GM18498 (cell line): Measurements from ENCODE around the gene GBE1.
"Not testable (repeated sequence)": the region's sequence is repeated elsewhere in the genome, so short reads cannot be mapped to it uniquely, and the experiment has no call there.

Source experiments
- ATAC-seq: cut with Tn5 transposase; IDR thresholded peaks from one replicate; pipeline ENCODE4 v1.9.1; 2021; ENCODE audit warnings: mild to moderate bottlenecking, moderate library complexity; ENCODE audit not compliant: unreplicated experiment

The GBE1 gene

DNA sequence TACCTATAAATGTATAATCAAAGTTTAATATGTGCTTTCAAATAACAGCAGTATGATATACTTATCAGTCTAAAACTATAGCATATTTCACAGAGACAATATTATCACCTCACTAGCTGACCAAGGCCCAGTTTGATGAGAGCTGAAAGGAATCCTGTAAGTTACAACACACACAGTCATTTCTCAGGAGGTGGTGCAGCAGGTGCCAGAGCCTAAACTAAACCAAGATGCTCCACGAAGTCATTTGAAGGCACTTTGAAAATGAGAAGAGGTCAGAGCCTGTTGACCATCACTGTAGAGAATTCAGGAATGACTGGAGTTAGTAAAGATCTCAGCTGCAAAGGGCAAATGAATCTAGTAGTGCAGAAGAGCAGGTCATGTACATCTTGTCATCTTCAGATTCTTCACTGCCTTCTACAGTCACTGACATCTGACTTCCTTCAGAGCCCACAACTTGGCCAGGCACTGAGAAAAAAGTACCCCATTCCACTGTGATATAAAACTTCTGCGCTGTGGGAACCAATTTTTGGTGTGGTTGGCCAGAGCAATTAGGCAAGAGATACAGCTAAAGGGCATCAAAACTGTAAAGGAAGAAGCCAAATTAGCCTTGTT lies 7.9 kb downstream of the GBE1 start:
- no peak for ATAC-seq

DNA sequence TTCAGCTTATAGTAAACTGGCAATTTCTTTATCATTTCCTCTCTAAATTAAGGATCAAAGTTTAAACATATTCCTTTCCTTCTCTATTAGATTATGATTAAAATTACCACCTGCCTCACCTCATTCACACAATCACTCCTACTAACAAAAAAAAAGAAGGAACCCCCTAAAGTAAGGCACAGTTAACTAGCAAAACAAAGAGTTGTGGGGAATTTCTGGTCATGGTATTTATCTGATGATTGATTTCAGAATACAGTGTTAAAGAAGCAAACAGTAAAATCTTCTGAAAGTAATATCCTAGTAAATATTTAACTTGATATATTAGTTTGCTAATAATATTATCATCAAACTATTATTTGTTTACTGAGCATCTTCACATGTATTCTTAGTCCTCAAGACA lies 8.8 kb downstream of the GBE1 start:
- ATAC-seq, result no peak

DNA sequence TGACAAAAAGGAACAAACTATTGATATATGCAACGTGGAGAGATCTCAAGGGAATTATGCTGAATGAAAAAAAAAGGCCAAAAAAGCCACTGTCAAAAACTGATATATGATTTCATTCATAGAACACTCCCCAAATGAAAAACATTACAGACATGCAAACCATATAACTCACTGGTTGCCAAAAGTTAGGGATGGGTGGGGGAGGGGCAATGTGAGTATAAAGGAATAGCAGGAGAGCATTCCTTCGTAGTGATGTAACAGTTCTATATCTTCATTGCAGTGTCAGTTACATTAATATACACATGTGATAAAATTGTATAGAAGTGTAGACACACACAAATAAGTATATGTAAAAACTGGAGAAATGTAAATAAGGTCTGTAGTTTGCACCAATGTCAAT lies 12.2 kb downstream of the GBE1 start:
- ATAC-seq, result no peak

DNA sequence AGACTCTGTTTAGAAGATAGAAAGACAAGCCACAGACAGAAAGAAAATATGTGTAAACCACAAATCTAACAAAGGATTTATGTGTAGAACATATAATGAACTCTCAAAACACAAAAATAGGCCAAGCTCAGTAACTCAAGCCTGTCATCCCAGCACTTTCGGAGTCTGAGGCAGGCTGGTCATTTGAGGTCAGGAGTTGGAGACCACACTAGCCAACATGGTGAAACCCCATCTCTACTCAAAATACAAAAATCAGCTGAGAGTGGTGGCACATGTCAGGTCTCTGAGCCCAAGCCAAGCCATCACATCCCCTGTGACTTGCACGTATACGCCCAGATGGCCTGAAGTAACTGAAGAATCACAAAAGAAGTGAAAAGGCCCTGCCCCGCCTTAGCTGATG lies 14.2 kb downstream of the GBE1 start:
- not testable (repeated sequence) for ATAC-seq

DNA sequence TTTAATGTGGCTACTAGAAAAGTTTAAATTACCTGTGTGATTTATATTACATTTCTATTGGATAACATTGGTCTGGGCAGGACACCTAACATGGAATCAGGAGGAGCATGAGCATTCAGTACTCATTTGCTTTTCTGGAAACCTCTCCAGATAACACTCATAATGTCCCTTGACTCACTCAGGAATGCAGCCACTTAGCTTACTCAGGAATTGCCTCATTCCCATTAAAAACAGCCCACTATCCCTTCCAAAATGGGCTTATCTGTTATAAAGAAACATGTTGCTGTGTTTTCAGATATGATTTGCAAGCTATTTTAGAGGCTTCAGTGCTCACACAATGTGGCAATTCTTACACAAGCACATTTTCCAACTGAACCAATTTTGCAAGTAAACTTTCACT lies 17.1 kb downstream of the GBE1 start:
- ATAC-seq, result no peak

DNA sequence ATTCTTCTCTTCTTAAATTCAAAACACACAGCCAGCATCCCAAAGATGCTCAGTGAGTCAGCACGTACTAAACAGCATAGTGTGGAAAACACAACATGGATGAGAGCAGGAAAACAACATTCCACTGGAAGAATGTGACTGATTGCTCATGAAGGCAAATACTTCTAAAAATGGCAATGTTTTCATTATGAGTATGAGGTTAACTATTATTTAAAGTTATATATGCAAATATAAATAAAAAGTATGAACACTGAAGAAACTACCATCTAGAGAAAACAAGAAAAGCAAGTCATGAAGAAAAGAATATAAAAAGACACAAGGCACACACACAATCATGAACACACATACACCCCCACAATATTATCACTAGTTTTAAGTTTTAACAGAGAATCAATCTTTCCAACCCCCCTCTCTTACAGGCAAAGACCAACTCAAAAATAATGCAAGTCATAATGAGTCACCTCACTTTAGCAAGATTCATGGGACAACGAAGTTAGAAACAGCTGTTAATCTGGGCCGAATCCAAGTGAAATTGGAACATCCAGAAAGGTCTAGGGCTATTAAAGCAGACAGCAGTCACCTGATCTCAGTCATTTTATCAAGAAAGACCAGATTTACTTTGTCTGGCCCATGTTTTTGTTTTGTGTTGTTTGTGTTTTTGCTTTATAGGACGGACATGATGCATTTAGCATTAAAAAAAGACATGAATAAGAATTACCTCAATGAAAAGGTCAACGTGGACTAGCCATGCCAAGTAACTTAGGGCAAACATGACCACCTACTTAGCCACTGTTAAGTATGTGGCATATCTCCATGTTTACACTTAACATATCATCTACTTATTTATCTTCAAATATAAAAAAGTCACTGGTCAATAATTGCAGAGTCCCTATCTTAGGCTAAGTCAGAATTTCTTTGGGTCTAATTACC lies 18.1 kb downstream of the GBE1 start:
- no peak for ATAC-seq

DNA sequence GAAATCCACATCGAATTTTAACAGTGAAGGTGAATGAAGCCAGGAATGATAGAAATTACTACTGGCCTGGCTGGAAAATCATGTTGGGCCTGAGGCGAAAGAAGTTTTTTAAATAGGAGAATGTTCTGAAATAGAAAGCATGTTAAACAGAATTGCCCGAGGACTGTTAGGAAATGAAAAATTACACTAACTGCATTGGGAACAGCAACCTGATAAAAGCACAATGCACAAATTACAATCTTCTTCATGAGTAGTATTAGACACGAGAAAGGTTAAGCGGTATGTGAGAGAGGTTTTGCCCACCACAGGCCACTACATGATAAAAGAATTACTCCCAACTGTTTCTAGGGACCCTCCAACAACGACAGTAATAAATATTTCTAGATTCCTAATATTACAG lies 18.9 kb downstream of the GBE1 start:
- ATAC-seq, result no peak

DNA sequence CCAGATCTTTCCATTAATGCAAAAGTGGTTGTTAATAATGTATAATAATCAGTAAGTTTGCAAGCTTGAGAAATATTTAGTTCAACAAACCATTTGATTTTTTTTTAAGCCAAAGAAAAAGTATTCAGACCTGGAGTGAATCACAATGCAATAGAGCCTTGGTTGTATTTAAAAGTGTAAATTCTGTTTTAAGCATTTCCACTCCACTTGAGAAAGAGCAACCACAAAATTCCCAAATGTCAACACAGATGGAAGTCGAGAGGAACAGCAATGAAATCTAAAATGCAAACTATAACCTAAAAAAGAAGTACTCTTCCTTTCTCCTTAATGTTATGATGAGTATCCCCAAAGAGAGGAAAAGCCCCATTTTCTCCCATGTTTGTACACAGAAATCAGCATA lies 20.2 kb downstream of the GBE1 start:
- ATAC-seq, result no peak

DNA sequence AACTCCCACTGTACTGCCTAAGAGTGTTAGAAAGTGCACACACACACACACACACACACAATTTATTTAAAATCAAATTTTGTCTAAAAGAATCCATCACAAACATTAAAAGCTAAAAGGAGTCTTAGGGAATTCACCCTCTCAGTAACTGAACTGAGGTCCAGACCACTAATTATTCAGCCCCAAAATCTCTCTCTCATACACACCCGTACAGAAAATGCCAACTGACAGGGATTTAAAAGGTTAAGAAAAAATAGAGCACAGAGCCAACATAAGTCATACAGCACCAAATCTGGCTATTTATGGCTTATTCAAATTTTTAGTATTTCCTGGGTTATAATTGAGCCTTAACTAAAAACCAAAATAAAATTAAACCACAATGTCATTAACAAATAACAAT lies 20.7 kb downstream of the GBE1 start:
- no peak for ATAC-seq

DNA sequence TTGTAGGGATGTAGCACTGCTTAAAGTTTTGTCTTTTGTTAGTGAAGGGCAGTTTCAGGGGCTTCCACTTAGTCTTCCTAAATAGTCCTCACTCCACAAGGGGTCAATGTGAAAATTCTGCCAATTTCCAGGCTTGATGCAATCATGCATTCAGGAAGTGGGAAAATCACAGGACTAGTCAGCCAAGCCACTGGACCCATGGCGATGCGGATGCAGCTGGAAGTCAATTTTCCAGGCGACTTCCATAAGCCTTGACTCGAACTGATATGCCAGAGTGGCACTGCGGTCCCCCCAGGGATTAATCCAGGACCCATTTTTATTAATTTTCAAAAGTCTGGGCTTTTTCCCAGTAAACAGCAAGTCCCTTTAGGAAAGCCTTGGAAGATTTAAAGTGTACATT lies 26.1 kb downstream of the GBE1 start:
- ATAC-seq, result no peak

DNA sequence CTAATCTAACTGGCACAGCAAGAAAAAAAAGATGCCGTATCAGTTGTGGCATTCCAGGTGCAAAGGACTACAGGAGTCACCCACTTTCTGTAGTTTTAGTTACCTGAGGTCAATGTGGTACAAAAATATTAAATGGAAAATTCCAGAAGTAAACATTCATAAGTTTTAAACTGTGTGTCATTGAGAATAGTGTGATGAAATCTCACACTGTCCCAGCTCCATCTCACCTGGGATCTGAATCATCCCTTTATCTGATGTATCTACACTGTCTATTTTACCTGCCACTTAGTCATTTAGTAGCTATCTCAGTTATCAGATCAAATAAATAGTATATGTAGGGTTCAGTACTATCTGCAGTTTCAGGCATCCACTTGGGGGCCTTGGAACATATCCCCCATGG lies 26.7 kb downstream of the GBE1 start:
- ATAC-seq, result no peak

DNA sequence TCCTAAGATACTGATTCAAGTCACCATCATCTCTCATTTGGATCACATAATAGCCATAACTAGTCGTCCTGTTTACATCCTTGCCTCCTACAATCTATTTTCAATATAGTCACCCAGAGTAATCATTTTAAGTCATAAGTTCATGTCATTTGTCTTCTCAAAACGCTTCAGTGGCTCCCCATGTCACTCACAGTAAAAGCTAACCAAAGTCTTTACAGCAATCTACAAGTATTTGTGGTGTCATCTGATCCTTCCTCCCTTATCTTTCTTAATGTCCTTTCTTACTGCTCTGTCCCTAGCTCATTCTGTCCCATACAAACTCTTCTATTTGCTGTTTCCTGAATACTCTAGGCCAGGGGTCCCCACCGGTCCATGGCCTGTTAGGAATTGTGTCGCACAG lies 28.8 kb downstream of the GBE1 start:
- no peak for ATAC-seq

DNA sequence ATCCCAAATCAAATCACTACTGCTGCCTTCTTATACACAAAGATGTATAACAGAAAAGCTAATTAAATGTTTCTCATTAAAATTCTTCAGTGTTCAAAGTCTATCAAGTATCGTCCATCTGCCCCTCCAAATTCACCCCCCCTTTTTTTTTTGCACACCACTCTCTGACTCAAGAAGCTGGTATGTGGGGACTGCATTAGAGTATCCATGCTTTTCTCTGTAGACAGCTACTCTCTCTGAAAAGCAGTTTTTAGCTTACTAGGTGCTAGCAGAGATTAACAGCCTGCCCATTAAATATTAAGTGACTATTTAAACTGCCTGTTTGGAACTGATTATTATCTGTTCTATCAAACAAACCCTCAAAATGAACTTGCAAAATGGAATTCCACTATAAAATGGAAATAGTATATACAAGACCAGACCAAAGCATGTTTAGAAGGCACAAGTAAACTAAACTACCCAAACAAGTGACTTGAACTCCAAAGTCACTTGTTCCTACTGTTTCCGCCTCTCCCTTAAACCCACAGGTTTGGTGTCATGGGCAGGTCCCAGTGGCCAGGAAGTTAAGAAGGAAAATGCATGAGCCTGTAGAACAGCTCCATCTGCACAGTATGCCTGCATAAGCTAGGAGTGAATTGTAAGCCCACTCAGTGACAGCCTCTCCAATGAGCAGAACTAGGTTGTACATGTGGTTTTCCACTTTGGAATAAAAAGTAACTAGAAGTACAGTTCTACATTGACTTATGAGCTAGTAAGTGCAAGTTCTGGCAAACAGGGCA lies 32.5 kb downstream of the GBE1 start:
- no peak for ATAC-seq

DNA sequence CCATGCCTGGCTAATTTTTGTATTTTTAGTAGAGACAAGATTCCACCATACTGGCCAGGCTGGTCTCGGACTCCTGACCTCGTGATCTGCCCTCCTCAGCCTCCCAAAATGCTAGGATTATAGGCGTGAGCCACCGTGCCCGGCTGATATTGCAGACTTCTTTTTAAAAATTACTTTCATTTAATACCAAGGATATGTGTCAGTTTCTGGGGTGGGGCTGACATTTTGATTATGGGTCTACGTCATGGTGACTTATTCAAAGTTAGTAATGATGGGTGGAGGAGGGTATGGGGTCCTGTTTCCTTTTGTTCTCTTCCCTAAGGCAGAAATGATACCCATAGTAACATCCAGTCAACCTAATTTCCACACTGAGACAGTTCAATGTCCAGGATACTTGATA lies 34.7 kb downstream of the GBE1 start:
- ATAC-seq, result no peak

DNA sequence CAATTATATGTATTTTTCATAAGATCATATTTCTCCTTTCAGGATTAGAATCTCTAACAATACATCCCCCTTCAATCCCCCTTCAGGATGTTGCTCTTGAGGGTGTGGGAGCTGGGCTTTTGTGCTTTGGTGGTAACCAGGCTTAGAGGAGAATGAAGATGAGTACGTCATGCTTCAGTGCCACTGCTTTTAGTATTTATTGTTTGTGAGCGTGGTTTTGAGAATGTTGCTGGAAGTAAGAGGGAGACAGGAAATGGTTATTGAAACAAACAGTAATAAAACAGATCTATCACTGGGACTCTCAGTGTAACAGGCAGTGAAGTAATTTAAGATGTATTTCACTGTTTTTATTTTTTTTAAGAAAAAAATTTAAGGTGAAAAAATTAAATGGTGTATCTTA lies 35.3 kb downstream of the GBE1 start:
- no peak for ATAC-seq

DNA sequence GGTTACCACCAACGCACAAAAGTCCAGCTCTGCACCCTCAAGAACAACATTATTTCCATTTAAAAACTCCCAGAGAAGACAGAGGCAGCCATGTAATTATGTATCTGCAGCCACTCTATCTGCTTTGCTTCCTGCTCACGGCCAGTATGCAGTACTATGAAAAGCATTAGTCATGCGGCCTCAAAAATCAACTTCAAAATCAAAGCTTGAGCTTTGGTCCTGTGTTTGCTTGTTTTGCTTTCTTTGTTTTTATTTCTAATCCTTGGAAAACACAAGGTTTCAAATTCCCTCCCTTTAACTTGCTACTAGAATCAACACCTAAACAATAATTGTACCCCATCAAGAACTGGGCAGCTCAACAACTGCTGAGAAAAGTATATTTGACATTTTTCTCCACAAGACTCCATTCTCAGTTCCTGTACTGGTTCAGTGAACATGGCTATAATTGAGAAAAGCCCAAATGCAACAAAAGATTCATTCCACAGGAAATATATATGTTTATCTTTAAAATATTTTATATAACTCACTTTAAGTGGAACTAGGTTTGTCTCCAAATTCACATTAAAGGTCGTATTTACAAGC lies 37.6 kb downstream of the GBE1 start:
- ATAC-seq, result no peak

DNA sequence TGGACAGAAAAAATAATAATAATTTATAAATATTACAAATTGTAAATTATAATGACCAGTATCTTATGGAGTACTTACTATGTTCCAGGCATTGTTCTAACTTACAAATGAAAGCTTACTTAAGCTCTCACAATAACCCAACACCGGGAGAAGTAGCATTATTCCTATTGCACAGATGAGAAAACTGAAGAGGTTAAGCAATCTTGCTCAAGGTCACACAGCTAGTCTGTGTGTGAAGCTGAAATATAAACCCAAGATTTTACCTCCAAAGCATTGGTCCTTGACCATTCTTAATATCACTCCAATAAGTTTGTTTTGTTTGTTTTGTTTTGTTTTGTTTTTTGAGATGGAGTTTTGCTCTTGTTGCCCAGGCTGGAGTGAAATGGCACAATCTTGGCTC lies 43.1 kb downstream of the GBE1 start:
- ATAC-seq, result no peak

DNA sequence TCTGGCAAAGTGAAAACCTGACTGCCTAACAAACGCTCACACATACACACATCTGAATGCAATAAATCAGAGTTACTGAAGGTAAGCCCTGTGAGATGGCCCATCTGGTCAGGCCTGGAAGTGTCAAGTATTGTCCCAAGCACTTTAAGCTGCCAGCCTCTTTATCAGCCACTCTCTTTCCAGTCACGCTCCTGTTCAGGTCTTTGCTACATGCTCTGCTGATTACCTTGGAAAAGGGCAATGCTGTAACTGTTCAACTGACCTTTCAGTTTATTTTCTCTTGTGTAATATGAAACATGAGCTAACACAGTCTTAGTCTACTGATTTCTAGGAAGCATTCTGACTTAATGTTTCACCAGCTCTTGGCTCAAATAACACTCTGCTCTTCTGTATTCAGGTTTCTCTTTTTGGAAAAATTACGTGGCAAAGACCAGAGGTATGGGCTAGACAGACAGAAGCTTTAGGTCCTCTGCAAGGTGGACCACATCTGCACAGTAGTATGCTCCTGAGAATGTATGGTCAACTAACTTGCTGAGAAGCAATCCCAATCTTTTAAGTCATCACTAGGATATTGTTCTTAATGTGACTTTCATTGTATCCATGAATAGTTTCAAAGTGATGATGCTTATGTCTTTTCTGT lies 44.5 kb downstream of the GBE1 start:
- ATAC-seq, result no peak

DNA sequence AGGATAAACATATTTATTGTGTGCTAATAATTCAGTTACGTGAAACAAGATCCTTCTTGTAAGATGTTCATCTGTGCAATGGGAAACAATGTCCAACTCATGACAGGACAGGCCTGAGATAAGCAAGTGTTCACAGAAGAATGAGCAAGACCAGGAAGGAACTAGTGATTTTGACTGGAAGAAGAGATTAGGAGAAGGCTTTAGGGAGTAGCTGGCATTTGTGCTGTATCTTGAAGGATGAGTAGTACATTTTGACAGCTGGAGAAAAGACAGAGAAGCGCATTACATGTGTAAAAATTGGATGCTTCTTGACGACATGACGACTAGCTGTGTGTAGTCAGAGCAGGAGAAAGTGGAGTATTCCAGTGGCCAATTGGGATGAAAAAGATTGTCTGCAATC lies 48.4 kb downstream of the GBE1 start:
- no peak for ATAC-seq

DNA sequence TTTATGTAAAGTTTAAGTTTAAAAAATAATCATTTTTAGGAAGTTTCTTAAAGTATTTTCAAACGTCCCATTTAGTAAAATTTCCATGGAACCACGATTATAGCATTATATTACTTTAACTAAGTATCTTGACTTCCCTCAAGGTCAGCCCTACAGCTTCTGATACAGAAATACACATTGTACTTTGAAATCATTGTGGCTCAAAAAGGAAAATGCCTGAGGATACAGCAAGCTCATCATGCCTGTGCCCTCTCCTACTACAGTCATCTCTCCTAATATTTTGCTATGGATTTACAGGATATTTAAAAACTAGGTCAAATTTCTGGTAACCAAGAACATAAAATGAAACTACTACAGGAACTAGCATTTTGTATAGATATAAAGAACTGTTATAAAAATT lies 51.8 kb downstream of the GBE1 start:
- no peak for ATAC-seq

DNA sequence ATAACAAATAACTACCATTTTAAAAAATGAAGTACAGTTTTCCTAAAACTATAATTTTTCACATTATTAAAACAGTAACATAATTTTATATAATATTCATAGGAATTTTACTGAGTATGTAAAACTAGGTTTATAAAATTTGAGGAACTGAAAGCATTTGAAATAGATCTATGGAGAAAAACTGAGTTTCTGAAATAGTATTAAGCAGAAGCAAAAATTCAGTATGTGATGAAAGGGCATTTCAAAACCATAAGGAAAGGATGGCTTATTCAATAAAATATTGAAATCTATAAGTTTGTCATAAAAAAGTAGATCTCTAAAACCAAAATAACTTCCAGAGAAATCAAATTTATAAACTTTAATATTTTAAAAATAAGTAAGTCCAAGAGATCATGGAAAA lies 53.4 kb downstream of the GBE1 start:
- no peak for ATAC-seq
